ENCODE results near the gene ALDH18A1.

- no peak for TF ChIP-seq EZH2 (IDR thresholded peaks at IDR 0.05; ENCODE audit: borderline replicate concordance, low read length)
- TF ChIP-seq CTCF (IDR thresholded peaks at IDR 0.05; ENCODE audit: low read length), result no peak
Observed at GRCh38 chr10:95656291-95657164, at the start of gene ALDH18A1.

Measured in OCI-LY1 (cell line).